Osteoblast (primary cell): Measurements from ENCODE around the gene MACROD2. TPM values are rescaled to one million over a fixed set of nuclear protein-coding genes. Genes with fewer than 3 reads are reported as not detected.

Source experiments
- DNase-seq: peaks from one replicate; pipeline ENCODE4 v3.0.0; 2011; ENCODE audit warnings: low spot score, mixed read lengths; ENCODE audit not compliant: insufficient read length; ENCODE audit errors: missing footprints
- H2AFZ ChIP-seq: 2 replicates; pipeline ENCODE4 v1.6.0; 2011; ENCODE audit warnings: mild to moderate bottlenecking, low read length
- H3K27ac ChIP-seq: 2 replicates; pipeline ENCODE4 v1.5.1; 2011; ENCODE audit warnings: mild to moderate bottlenecking, low read depth, low read length, moderate library complexity
- H3K27me3 ChIP-seq: 2 replicates; pipeline ENCODE4 v1.6.0; 2012; ENCODE audit warnings: mild to moderate bottlenecking, control low read depth, inconsistent platforms, low read length, moderate library complexity; ENCODE audit not compliant: insufficient read depth
- H3K36me3 ChIP-seq: 2 replicates; pipeline ENCODE4 v1.5.1; 2011; ENCODE audit warnings: mild to moderate bottlenecking, low read length, control low read depth, moderate library complexity; ENCODE audit not compliant: insufficient read depth
- H3K4me1 ChIP-seq: 2 replicates; pipeline ENCODE4 v1.5.1; 2011; ENCODE audit warnings: mild to moderate bottlenecking, low read length, control low read depth, moderate library complexity; ENCODE audit not compliant: insufficient read depth
- H3K4me2 ChIP-seq: 2 replicates; pipeline ENCODE4 v1.6.0; 2011; ENCODE audit warnings: mild to moderate bottlenecking, low read length; ENCODE audit not compliant: insufficient read depth
- H3K4me3 ChIP-seq: fragments of 200-600 bp; sonication (generic); 3 replicates; pipeline ENCODE4 v1.5.1; 2012; ENCODE audit warnings: mild to moderate bottlenecking, low read length, inconsistent platforms; ENCODE audit not compliant: insufficient read depth
- H3K79me2 ChIP-seq: 2 replicates; pipeline ENCODE4 v1.6.0; 2012; ENCODE audit warnings: mild to moderate bottlenecking, low read length, control low read depth, inconsistent platforms; ENCODE audit not compliant: insufficient read depth
- H3K9me3 ChIP-seq: 2 replicates; pipeline ENCODE4 v1.5.1; 2011; ENCODE audit warnings: low read depth, low read length, control low read depth
- H4K20me1 ChIP-seq: 2 replicates; pipeline ENCODE4 v1.6.0; 2012; ENCODE audit warnings: mild to moderate bottlenecking, low read length, control low read depth; ENCODE audit not compliant: insufficient read depth
- CTCF ChIP-seq: IDR thresholded peaks from 2 replicates; pipeline ENCODE4 v1.5.1; 2011; ENCODE audit warnings: mild to moderate bottlenecking, low read depth, low read length, moderate library complexity; ENCODE audit errors: extremely low read depth
- total RNA-seq: library from RNA; depleted of rRNA; stranded (reverse); fragments of >200 nt; gene quantifications from 2 replicates; pipeline ENCODE4 v1.2.3, GENCODE V29; 2012

The MACROD2 gene
- total RNA-seq, 1 donor, result 4.0 TPM

- no peak for TF ChIP-seq CTCF
- no peaks in the 10 kb centered on the region for H3K9me3 ChIP-seq
- no peak overlapping the region for H2AFZ ChIP-seq
- H3K27ac ChIP-seq, result no peak overlapping the region
- H3K36me3 ChIP-seq, result no peaks in the 10 kb centered on the region
- no peaks in the 10 kb centered on the region for H3K79me2 ChIP-seq
- H3K4me1 ChIP-seq, result no peaks in the 10 kb centered on the region
- no peaks in the 10 kb centered on the region for H3K27me3 ChIP-seq
- DNase-seq, result no peak
- H4K20me1 ChIP-seq, result no peaks in the 10 kb centered on the region
- no peak overlapping the region for H3K4me2 ChIP-seq
- no peak overlapping the region for H3K4me3 ChIP-seq
Observed at GRCh38 chr20:14778096-14778495, 782.8 kb downstream of the MACROD2 start.

GRCh38 chr20:14778875-14779274, 783.6 kb downstream of the MACROD2 start:
- TF ChIP-seq CTCF, result no peak
- no peak overlapping the region for H3K27ac ChIP-seq
- no peak for DNase-seq
- no peaks in the 10 kb centered on the region for H3K4me1 ChIP-seq
- H3K79me2 ChIP-seq, result no peaks in the 10 kb centered on the region
- H3K36me3 ChIP-seq, result no peaks in the 10 kb centered on the region
- no peak overlapping the region for H3K4me2 ChIP-seq
- no peaks in the 10 kb centered on the region for H3K27me3 ChIP-seq
- no peaks in the 10 kb centered on the region for H4K20me1 ChIP-seq
- H3K4me3 ChIP-seq, result no peak overlapping the region
- no peaks in the 10 kb centered on the region for H3K9me3 ChIP-seq
- no peak overlapping the region for H2AFZ ChIP-seq

GRCh38 chr20:14780508-14780907, 785.2 kb downstream of the MACROD2 start:
- Histone ChIP-seq H3K4me1 (no peaks in the 10 kb centered on the region), H3K4me2 (no peak overlapping the region), H2AFZ (no peak overlapping the region), H3K36me3 (no peaks in the 10 kb centered on the region), H4K20me1 (no peaks in the 10 kb centered on the region), H3K27ac (no peak overlapping the region), H3K27me3 (no peaks in the 10 kb centered on the region), H3K9me3 (no peaks in the 10 kb centered on the region), H3K4me3 (no peak overlapping the region), H3K79me2 (no peaks in the 10 kb centered on the region)
- TF ChIP-seq CTCF, result no peak
- no peak for DNase-seq

GRCh38 chr20:14782731-14783130, 787.4 kb downstream of the MACROD2 start:
- DNase-seq, result no peak
- H3K27ac ChIP-seq, result no peak overlapping the region
- H3K4me3 ChIP-seq, result no peak overlapping the region
- no peaks in the 10 kb centered on the region for H3K36me3 ChIP-seq
- no peak overlapping the region for H3K4me2 ChIP-seq
- TF ChIP-seq CTCF, result no peak
- no peaks in the 10 kb centered on the region for H3K27me3 ChIP-seq
- H2AFZ ChIP-seq, result no peak overlapping the region
- H4K20me1 ChIP-seq, result no peaks in the 10 kb centered on the region
- no peaks in the 10 kb centered on the region for H3K9me3 ChIP-seq
- H3K79me2 ChIP-seq, result no peaks in the 10 kb centered on the region
- no peaks in the 10 kb centered on the region for H3K4me1 ChIP-seq
